SJCRH30 (cell line): Measurements from ENCODE around the gene BMPR1B. TPM values are rescaled to one million over a fixed set of nuclear protein-coding genes. Genes with fewer than 3 reads are reported as not detected.

ENCODE experiments used
- DNase-seq, 2 experiments: peaks; one replicate each; pipeline ENCODE4 v3.0.0-alpha.2; 2015 to 2020
- H3K27ac ChIP-seq: fragments of 250-450 bp; sonication (Bioruptor Pico); 2 replicates; pipeline ENCODE4 v1.5.1; 2020; ENCODE audit warnings: mild to moderate bottlenecking, moderate library complexity
- H3K27me3 ChIP-seq: fragments of 250-450 bp; sonication (Bioruptor Pico); 2 replicates; pipeline ENCODE4 v1.5.1; 2020; ENCODE audit warnings: mild to moderate bottlenecking, moderate library complexity
- H3K36me3 ChIP-seq: fragments of 250-450 bp; sonication (Bioruptor Pico); 2 replicates; pipeline ENCODE4 v1.5.1; 2020; ENCODE audit warnings: mild to moderate bottlenecking, moderate library complexity
- H3K4me1 ChIP-seq: fragments of 250-450 bp; sonication (Bioruptor Pico); 2 replicates; pipeline ENCODE4 v1.5.1; 2020; ENCODE audit warnings: mild to moderate bottlenecking, moderate library complexity
- H3K4me3 ChIP-seq: fragments of 250-450 bp; sonication (Bioruptor Pico); 2 replicates; pipeline ENCODE4 v1.5.1; 2020; ENCODE audit warnings: mild to moderate bottlenecking, moderate library complexity
- H3K9me3 ChIP-seq: fragments of 250-450 bp; sonication (Bioruptor Pico); replicated peaks from 2 replicates; pipeline ENCODE4 v1.5.1; 2020; ENCODE audit warnings: mild to moderate bottlenecking, moderate library complexity
- total RNA-seq: library from RNA; depleted of rRNA; stranded (reverse); fragments of >200 nt; shearing (Covaris generic); gene quantifications from 2 replicates; pipeline ENCODE4 v1.2.3, GENCODE V29; 2014

BMPR1B gene
- total RNA-seq, 1 experiment from 2014 or later: 4.9 TPM

DNA sequence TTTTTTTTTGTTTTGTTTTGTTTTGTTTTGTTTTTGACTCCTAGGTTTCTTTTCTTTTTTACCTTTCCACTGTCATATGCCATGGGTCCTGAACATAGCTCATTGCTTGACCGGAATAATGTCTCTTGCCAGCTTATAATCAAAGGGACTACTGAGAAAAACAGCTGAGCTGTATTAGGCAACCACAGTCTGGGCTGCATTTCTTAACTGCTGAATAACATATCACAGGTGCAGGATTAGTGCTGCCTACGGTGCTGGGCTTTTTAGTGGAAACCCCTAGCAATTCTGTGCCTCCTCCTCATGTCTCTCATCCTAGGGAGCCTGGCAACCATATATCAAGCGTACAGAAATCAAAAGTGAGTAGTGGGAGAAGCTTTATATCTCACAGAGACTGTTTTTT is 333.5 kb downstream of the BMPR1B start:
- H3K27ac ChIP-seq: peak overlapping the region; percentile 20
- H3K4me1 ChIP-seq: peaks cover 33% of the 10 kb centered on the region
- no peaks in the 10 kb centered on the region for H3K27me3 ChIP-seq
- H3K4me3 ChIP-seq: no peak overlapping the region
- no peaks in the 10 kb centered on the region for H3K36me3 ChIP-seq
- H3K9me3 ChIP-seq: no peaks in the 10 kb centered on the region
- DNase-seq: peak; percentile 81 to 94

- Histone ChIP-seq H3K4me1 (peaks cover 33% of the 10 kb centered on the region), H3K4me3 (peak overlapping the region; percentile 3; the same call in 1 of the 2 replicates), H3K9me3 (no peaks in the 10 kb centered on the region), H3K27ac (no peak overlapping the region), H3K27me3 (no peaks in the 10 kb centered on the region), H3K36me3 (no peaks in the 10 kb centered on the region)
- peak; percentile 38 to 82 for DNase-seq
Measured at GRCh38 chr4:95092766-95093165, 335.0 kb downstream of the BMPR1B start.

DNA sequence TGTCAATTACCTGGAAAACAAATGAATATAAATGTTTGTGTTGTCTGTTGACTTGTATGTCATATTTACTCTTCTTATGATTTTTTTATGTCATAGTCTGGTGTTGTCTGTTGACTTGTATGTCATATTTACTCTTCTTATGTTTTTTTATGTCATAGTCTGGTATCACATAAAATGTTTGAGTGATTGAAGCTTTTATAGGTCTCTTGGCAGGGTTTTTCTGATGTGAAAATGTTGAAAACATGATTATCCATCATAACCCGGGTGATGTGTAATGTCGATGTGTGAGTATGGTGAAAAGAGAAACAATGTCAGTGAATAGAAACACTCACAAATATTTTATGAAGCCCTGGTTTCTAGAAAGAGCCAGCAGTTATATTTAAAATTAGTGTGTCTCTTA is 335.7 kb downstream of the BMPR1B start:
- Histone ChIP-seq H3K4me1 (peaks cover 27% of the 10 kb centered on the region), H3K27ac (no peak overlapping the region), H3K4me3 (no peak overlapping the region), H3K36me3 (no peaks in the 10 kb centered on the region), H3K27me3 (no peaks in the 10 kb centered on the region), H3K9me3 (no peaks in the 10 kb centered on the region)
- no peak for DNase-seq

DNA sequence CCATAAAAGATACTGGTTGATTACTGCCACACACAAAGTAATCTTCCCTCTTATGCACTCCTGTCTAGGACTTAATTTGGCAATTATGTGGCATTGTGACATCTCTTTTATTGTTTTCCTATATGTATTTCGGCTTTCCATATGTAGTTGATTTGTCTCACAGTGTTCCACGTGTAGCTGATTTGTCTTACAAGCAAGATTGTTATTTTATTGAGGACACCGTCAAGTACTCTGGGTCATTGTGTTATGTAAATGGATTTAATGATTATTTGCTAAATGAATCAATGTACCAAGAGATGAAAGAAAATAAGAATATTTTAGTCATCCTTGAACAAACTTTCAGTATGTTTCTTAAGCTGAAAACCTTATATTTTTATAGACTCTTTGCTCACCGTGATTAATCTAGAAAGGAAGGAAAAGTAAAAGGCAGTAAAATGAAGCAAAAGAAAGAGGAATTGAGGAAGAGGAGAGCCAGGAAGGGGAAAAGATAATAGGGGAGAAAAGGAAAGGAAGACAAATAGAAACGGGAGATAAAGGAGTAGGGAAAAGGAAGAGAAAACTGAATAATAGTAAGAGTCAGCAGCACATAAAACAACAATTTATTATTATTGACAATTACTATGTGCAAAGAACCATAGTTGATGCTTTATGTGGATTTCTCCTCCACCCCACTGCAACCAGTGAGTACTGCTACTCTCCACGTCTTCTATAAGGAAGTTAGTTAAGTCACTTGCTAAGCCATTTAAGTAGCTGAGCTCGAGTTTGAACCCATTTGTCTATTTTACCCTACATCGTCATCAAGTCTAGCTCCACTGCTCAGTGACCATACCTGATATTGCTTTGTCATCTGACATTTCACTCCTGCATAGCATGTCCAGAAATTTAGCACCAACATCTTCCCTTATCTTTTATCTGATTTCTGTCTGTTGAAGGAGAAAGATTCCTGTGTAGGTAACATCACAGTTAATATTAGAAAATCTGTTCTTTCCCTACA is 336.5 kb downstream of the BMPR1B start:
- Histone ChIP-seq H3K4me1 (peaks cover 27% of the 10 kb centered on the region), H3K4me3 (no peak overlapping the region)

GRCh38 chr4:95095348-95095974 is 337.7 kb downstream of the BMPR1B start:
- Histone ChIP-seq H3K4me3 (no peak overlapping the region), H3K27me3 (no peaks in the 10 kb centered on the region), H3K27ac (no peak overlapping the region), H3K4me1 (peaks cover 27% of the 10 kb centered on the region), H3K9me3 (no peaks in the 10 kb centered on the region), H3K36me3 (no peaks in the 10 kb centered on the region)
- DNase-seq: peak; percentile 51 to 79

More for the DNA sequence above, 336.5 kb downstream of the BMPR1B start:
- no peak for DNase-seq
- Histone ChIP-seq H3K36me3 (no peaks in the 10 kb centered on the region), H3K9me3 (no peaks in the 10 kb centered on the region), H3K27me3 (no peaks in the 10 kb centered on the region), H3K27ac (no peak overlapping the region)

- Histone ChIP-seq H3K9me3 (no peaks in the 10 kb centered on the region), H3K36me3 (no peaks in the 10 kb centered on the region), H3K4me1 (no peaks in the 10 kb centered on the region), H3K27me3 (no peaks in the 10 kb centered on the region), H3K4me3 (no peak overlapping the region), H3K27ac (no peak overlapping the region)
- no peak for DNase-seq
Measured at GRCh38 chr4:95102162-95102790, 344.5 kb downstream of the BMPR1B start.

DNA sequence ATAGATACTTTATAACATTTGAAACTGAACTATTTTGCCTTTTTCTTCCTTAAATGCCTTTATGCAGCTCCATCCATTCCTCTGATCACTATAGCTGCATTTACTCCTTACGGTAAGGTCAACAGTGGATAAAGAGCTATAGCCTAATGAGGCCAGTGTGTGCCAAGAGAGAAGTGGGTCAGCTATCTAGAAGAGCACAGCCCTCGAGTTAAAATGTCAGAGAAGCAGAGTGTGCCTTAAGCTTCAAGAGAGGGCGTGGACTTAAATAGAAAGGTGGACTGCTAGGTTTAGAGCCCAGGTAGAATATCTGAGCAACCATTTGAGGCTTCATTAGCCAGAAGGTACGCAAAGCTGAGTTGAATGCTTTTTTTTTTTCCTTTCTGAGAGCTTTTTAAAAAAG is 347.4 kb downstream of the BMPR1B start:
- Histone ChIP-seq H3K36me3 (no peaks in the 10 kb centered on the region), H3K9me3 (no peaks in the 10 kb centered on the region), H3K4me3 (no peak overlapping the region), H3K27ac (no peak overlapping the region), H3K4me1 (0 out of 2 replicates have a peak, but pooled peaks cover 2% of the 10 kb centered on the region), H3K27me3 (no peaks in the 10 kb centered on the region)
- no peak for DNase-seq

- no peak overlapping the region for H3K4me3 ChIP-seq
- no peaks in the 10 kb centered on the region for H3K27me3 ChIP-seq
- H3K4me1 ChIP-seq: 0 out of 2 replicates have a peak, but pooled peaks cover 2% of the 10 kb centered on the region
- DNase-seq: no peak
- H3K9me3 ChIP-seq: no peaks in the 10 kb centered on the region
- no peak overlapping the region for H3K27ac ChIP-seq
- no peaks in the 10 kb centered on the region for H3K36me3 ChIP-seq
Measured at GRCh38 chr4:95105983-95106382, 348.2 kb downstream of the BMPR1B start.

GRCh38 chr4:95106408-95106928 is 348.7 kb downstream of the BMPR1B start:
- no peaks in the 10 kb centered on the region for H3K27me3 ChIP-seq
- no peak for DNase-seq
- no peaks in the 10 kb centered on the region for H3K9me3 ChIP-seq
- H3K4me3 ChIP-seq: no peak overlapping the region
- no peak overlapping the region for H3K27ac ChIP-seq
- H3K36me3 ChIP-seq: no peaks in the 10 kb centered on the region
- 0 out of 2 replicates have a peak, but pooled peaks cover 2% of the 10 kb centered on the region for H3K4me1 ChIP-seq

DNA sequence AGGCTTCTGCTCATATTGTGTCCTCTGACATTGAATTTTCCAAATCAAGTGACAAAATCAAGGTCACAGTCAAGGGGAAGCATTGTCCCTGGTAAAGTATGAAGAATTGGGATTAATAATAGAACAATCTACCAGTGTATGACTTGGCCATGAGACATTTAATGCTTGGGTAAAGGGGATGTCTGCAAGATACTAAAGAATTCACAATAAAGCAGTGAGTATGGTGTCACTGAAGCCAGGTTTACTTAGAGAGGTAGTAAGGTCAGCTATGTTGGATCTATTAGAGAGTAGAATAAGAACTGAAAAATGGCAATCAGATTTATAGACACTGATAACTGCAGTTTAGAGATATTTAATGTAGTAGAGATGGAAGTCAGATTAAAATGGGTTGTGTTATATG is 349.2 kb downstream of the BMPR1B start:
- no peak for DNase-seq
- Histone ChIP-seq H3K36me3 (no peaks in the 10 kb centered on the region), H3K4me1 (0 out of 2 replicates have a peak, but pooled peaks cover 2% of the 10 kb centered on the region), H3K4me3 (no peak overlapping the region), H3K27ac (no peak overlapping the region), H3K9me3 (no peaks in the 10 kb centered on the region), H3K27me3 (no peaks in the 10 kb centered on the region)

DNA sequence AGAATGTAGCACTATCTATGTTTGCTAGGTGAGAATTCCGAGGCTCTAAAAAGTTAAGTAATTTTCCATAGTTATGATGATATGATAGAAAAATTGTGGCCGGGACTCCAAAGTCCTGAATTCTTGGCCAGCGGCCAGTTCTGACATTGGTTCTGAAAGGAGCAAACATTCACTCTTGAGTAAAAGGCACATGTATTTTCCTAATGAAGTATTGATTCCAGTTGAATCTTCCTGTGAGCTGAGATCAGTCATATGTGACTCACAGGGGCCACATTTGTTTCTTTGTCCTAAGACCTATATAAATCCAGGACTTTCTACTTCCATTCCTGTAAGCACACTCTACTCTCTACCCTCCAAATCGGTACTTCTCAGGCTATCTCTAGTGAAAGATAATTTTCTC is 349.9 kb downstream of the BMPR1B start:
- no peaks in the 10 kb centered on the region for H3K27me3 ChIP-seq
- H3K27ac ChIP-seq: no peak overlapping the region
- no peaks in the 10 kb centered on the region for H3K9me3 ChIP-seq
- H3K4me1 ChIP-seq: 0 out of 2 replicates have a peak, but pooled peaks cover 2% of the 10 kb centered on the region
- DNase-seq: no peak
- H3K4me3 ChIP-seq: no peak overlapping the region
- H3K36me3 ChIP-seq: no peaks in the 10 kb centered on the region

DNA sequence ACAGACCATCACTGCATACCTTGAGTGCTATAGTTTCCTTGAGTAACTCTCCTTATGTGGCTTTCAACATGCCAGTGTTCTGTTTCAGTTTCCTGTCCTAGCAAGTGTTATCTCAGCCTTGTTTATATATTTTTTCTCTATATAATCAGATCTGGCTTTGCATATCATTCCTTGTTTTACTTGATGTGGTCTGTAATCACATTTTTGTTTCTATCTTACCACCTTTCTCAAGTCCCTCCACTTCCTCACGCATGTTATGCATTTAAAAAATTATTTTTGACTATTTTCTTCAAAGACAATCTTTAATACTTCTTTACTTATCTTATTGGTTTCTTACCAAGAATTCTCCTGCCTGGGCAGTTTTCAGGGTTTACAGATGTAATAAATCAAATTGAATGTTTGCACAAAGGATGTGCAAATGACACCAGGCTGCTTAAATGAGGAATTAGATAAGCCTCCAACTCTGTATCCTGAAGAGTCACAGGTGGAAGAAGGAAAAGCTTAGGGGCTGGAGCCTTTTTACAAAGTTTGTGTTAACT is 351.2 kb downstream of the BMPR1B start:
- Histone ChIP-seq H3K9me3 (no peaks in the 10 kb centered on the region), H3K4me1 (0 out of 2 replicates have a peak, but pooled peaks cover 2% of the 10 kb centered on the region), H3K4me3 (no peak overlapping the region), H3K27me3 (no peaks in the 10 kb centered on the region), H3K27ac (no peak overlapping the region), H3K36me3 (no peaks in the 10 kb centered on the region)
- DNase-seq: no peak

DNA sequence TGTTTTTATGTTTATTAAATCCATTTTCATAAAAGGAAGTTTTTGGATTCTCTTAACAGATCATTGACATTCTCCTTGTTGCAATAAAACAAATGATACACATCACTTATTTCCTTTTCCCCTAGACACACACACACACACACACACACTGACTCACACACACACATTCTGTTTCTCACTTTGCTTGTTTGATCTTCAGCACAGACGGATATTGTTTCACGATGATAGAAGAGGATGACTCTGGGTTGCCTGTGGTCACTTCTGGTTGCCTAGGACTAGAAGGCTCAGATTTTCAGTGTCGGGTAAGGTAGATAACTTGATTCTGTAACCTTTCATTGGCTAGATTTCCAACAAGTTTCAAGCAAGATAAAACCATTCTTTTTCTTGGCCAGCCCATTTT is 356.8 kb downstream of the BMPR1B start:
- H3K27me3 ChIP-seq: no peaks in the 10 kb centered on the region
- no peak overlapping the region for H3K27ac ChIP-seq
- H3K36me3 ChIP-seq: no peaks in the 10 kb centered on the region
- H3K9me3 ChIP-seq: no peaks in the 10 kb centered on the region
- peaks cover 9% of the 10 kb centered on the region for H3K4me1 ChIP-seq
- no peak for DNase-seq
- H3K4me3 ChIP-seq: no peak overlapping the region

GRCh38 chr4:95118497-95118896 is 360.7 kb downstream of the BMPR1B start:
- Histone ChIP-seq H3K4me3 (no peak overlapping the region), H3K27me3 (no peaks in the 10 kb centered on the region), H3K4me1 (peaks cover 9% of the 10 kb centered on the region), H3K9me3 (no peaks in the 10 kb centered on the region), H3K36me3 (no peaks in the 10 kb centered on the region), H3K27ac (no peak overlapping the region)
- peak in 1 of 2 experiments; percentile 42 for DNase-seq
